Coronary artery (tissue), 2 donors: Measurements from ENCODE around the gene POLR3GL.

Source experiments
- DNase-seq: peaks from one replicate; pipeline ENCODE4 v3.0.0-alpha.2; 2017; ENCODE audit warnings: low spot score
- H3K27ac ChIP-seq, 2 donors: fragments of 200-600 bp; sonication (generic); one replicate each; pipeline ENCODE4 v1.5.1; 2016 to 2019
- H3K4me3 ChIP-seq: fragments of 200-600 bp; sonication (generic); 2 replicates; pipeline ENCODE4 v1.5.1; 2016; ENCODE audit warnings: mild to moderate bottlenecking, moderate library complexity
- TF ChIP-seq, protein P1 (sequence below): fragments of 200-600 bp; sonication (generic); IDR thresholded peaks from one replicate; pipeline ENCODE4 v1.5.1; 2019; ENCODE audit warnings: antibody characterized with exemption

The POLR3GL gene

DNA sequence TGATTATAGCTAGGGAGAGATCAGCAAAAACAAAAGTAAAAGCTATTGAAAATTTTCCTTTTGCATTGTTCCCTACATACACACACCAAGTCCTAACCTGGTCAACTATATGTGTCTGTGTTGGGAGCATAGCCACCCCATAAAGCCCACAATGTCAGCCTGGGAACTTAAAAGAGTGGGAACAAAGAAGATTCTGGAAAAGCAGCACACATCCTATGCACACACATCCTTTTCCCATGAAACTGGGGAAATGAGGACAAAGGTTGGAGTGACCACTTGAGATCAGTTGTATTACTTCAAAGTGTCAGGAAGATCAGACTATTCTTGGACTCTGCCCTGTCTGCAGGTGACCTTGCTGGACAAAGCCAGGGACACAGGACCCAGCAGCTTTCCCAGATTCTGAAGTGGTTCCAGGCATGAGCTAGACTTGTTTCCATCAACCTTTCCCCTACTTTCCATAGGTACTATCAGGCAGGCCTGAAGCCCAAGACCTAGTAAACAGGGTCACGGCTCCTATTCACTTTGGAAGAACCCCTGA, 16.0 kb downstream of the POLR3GL start:
- H3K4me3 ChIP-seq = peak overlapping the region; percentile 58
- peak; percentile 65 for DNase-seq

GRCh38 chr1:145982010-145982723, 17.7 kb downstream of the POLR3GL start:
- Histone ChIP-seq H3K27ac (peak overlapping the region; percentile 95 to 99), H3K4me3 (no peak overlapping the region)
- TF ChIP-seq, protein P1, sequence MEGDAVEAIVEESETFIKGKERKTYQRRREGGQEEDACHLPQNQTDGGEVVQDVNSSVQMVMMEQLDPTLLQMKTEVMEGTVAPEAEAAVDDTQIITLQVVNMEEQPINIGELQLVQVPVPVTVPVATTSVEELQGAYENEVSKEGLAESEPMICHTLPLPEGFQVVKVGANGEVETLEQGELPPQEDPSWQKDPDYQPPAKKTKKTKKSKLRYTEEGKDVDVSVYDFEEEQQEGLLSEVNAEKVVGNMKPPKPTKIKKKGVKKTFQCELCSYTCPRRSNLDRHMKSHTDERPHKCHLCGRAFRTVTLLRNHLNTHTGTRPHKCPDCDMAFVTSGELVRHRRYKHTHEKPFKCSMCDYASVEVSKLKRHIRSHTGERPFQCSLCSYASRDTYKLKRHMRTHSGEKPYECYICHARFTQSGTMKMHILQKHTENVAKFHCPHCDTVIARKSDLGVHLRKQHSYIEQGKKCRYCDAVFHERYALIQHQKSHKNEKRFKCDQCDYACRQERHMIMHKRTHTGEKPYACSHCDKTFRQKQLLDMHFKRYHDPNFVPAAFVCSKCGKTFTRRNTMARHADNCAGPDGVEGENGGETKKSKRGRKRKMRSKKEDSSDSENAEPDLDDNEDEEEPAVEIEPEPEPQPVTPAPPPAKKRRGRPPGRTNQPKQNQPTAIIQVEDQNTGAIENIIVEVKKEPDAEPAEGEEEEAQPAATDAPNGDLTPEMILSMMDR = no peak
- DNase-seq = peak; percentile 74

More for the DNA sequence above, 16.0 kb downstream of the POLR3GL start:
- TF ChIP-seq, protein P1 = no peak
- H3K27ac ChIP-seq = peak overlapping the region; percentile 95 to 99

- H3K27ac ChIP-seq = peak overlapping the region; percentile 95 to 99
- TF ChIP-seq, protein P1 = no peak
- H3K4me3 ChIP-seq = no peak overlapping the region
- DNase-seq = peak; percentile 65
These were observed 18.8 kb downstream of the POLR3GL start for GRCh38 chr1:145983206-145983675.

DNA sequence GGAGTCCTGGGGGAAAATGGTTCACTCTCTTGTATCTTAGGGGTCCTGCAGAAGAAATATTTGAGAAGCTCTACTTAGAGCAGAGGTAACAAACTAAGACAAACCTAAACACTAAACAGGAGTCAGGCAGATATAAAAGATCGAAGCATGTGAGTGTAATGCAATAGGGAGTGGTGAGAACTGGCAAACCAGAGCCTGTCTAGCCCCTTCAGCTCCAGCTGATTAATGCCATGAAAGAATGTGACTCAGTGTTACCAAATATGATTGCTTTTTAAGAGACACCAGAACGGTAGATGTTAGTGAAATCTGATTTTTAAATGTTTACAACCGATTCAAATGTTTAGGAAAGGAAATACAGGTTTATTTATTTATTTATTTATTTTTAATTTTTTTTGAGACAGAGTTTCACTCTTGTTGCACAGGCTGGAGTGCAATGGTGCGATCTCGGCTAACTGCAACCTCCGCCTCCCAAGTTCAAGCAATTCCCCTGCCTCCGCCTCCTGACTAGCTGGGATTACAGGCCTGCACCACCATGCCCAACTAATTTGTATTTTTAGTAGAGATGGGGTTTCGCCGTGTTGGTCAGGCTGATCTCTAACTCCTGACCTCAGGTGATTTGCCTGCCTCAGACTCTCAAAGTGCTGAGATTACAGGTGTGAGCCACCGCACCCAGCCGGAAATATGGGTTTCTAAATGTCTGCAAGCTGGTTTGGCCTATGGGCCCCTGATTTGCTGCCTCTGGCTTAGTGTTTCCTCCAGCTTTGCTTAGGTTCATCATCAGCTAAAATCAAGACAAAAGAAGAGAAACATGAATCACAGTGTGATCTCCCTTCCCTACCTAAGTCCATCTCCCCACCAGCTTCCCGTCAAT, 19.7 kb downstream of the POLR3GL start:
- TF ChIP-seq, protein P1 = no peak
- Histone ChIP-seq H3K4me3 (no peak overlapping the region), H3K27ac (peak overlapping the region; percentile 95 to 99)
- peak; percentile 57 for DNase-seq

- Histone ChIP-seq H3K27ac (peak overlapping the region; percentile 87 to 95), H3K4me3 (peak overlapping the region; percentile 58)
- TF ChIP-seq, protein P1 = no peak
- DNase-seq = peak; percentile 72
These were observed 20.6 kb downstream of the POLR3GL start for GRCh38 chr1:145985129-145985501.

DNA sequence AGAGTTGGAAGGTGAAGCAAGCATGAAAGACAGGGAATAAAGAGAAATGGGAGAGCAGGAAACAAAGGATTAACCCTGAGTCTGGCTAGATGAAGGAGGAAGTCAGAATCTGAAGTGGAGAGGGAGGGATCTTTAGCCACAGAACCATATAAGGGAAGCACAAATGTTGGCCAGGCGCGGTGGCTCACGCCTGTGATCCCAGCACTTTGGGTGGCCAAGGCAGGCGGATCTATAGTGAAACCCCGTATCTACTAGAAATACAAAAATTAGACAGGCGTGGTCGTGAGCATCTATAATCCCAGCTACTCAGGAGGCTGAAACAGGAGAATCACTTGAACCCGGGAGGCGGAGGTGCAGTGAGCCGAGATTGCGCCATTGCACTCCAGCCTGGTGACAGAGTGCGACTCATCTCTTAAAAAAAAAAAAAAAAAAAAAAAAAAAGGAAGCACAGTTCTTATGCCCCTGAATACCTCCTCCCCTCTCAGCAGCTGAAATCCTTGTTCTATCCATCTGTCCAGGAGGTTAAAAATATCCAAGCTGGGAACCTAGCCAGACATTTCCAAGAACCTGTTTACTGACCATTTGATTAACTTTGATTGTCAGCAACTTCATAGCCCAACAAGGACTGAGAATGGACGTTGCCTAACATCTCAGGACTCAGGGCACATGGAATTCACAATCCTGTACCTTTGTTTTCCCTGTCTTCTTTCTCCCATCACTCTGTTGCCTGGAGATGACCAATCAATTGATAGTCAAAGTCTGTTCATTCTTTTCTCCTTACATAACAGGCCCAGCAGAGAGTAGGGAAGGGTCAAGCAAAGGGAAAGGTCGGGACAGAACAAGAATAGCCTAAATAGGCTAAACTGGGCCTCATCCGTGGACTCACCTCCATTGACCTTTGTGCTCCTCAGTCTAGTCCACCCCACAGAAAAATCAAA, 21.3 kb downstream of the POLR3GL start:
- H3K27ac ChIP-seq = peak overlapping the region; percentile 87 to 95
- TF ChIP-seq, protein P1 = no peak
- H3K4me3 ChIP-seq = peak overlapping the region; percentile 58
- DNase-seq = peak; percentile 73
